H1 (cell line): ENCODE measurements around the gene SETDB2. TPM values are rescaled to one million over a fixed set of nuclear protein-coding genes. Genes with fewer than 3 reads are reported as not detected.

Experiments
- BCL11A ChIP-seq, 2 experiments: IDR thresholded peaks; one replicate each; pipeline ENCODE4 v1.6.1; 2011; ENCODE audit warnings: low read depth in 2 of 2, low read length in 2 of 2, mild to moderate bottlenecking in 2 of 2
- JUND ChIP-seq: IDR thresholded peaks from 2 replicates; pipeline ENCODE4 v1.6.1; 2011; ENCODE audit warnings: mild to moderate bottlenecking, improper control_type of control experiment, low read length
- RNF2 ChIP-seq: fragments of 200-900, 300-1000 bp; sonication (generic); IDR thresholded peaks from 2 replicates; pipeline ENCODE4 v1.7.1; 2016; ENCODE audit warnings: borderline replicate concordance, low read depth, mild to moderate bottlenecking, antibody characterized with exemption, low read length; ENCODE audit not compliant: poor library complexity, severe bottlenecking; ENCODE audit errors: missing control alignments
- polyA plus RNA-seq, 7 experiments: library from polyadenylated mRNA; depleted of rRNA in 3 of 7; stranded (reverse) in 5 of 7; unstranded in 2 of 7; fragments of >200 nt in 5 of 7; fragments of 200-250 nt in 2 of 7; gene quantifications; 1 replicate in 5 of 7; 2 replicates in 1 of 7; 4 replicates in 1 of 7; pipeline versions ENCODE4 v1.2.1 to v1.2.3, GENCODE V29; 2011 to 2013; ENCODE audit warnings: missing spikeins in 2 of 7, mixed read lengths in 2 of 7
- total RNA-seq: library from RNA; stranded (reverse); fragmentation: NEBNext Ultra II Directional; extraction: Animal tissue kit (Norgen Biotek cat#: 25700); gene quantifications from 2 replicates; pipeline ENCODE4 v1.2.1, GENCODE V29; 2021

SETDB2 gene
- total and polyA plus RNA-seq, 2 of the 8 experiments (the other 6 are each of a cell fraction or from before 2014, with no cell fraction given) = 1.2 to 6.1 TPM

GRCh38 chr13:49488563-49488962 lies 44.5 kb downstream of the SETDB2 start (continued):
- TF ChIP-seq RNF2 (no peak), BCL11A (IDR thresholded peaks at IDR 0.05; ENCODE audit: low read depth in 2 of 2, low read length in 2 of 2) (no peak), JUND (no peak)
